Right lobe of liver (tissue), 4 donors: Measurements from ENCODE around the gene LRIT3.

ENCODE experiments used
- CTCF ChIP-seq, 4 donors: fragments of 200-600 bp in 3 of 4; fragments of 450-650 bp in 1 of 4; IDR thresholded peaks; one replicate each; pipeline versions ENCODE4 v1.5.1 to v1.8.0; 2016 to 2022; ENCODE audit warnings: antibody characterized with exemption in 4 of 4, mild to moderate bottlenecking in 2 of 4
- POLR2A ChIP-seq: fragments of 450-650 bp; IDR thresholded peaks from one replicate; pipeline ENCODE4 v1.6.1; 2017; ENCODE audit warnings: antibody characterized with exemption, mild to moderate bottlenecking
- donor health status: DM: no; HTN: no; CAD: no.
- donor health status: DM: no; HTN: no; CAD: no.
- donor health status: DM: no; HTN: yes; CAD: no.

GRCh38 chr4:109847896-109848442 is at the start of gene LRIT3:
- TF ChIP-seq CTCF (IDR thresholded peaks at IDR 0.05) (no peak), POLR2A (no peak)
